BE2C (cell line): Measurements from ENCODE around the gene FRG1.
"Not testable (repeated sequence)": the region's sequence is repeated elsewhere in the genome, so short reads cannot be mapped to it uniquely, and the experiment has no call there.

ENCODE experiments used
- DNase-seq: peaks from one replicate; pipeline ENCODE4 v3.0.0-alpha.2; 2020
- H3K27me3 ChIP-seq: fragments of 250-450 bp; sonication (Bioruptor Pico); 2 replicates; pipeline ENCODE4 v1.5.1; 2020; ENCODE audit warnings: mild to moderate bottlenecking
- H3K36me3 ChIP-seq: fragments of 250-450 bp; sonication (Bioruptor Pico); 2 replicates; pipeline ENCODE4 v1.5.1; 2020; ENCODE audit warnings: mild to moderate bottlenecking
- H3K4me1 ChIP-seq: fragments of 250-450 bp; sonication (Bioruptor Pico); 2 replicates; pipeline ENCODE4 v1.5.1; 2020
- H3K4me3 ChIP-seq: 2 replicates; pipeline ENCODE4 v1.5.1; 2011; ENCODE audit warnings: low read depth, low read length
- H3K9me3 ChIP-seq: fragments of 250-450 bp; sonication (Bioruptor Pico); 2 replicates; pipeline ENCODE4 v1.5.1; 2020
- CTCF ChIP-seq: IDR thresholded peaks from 2 replicates; pipeline ENCODE4 v1.5.1; 2012; ENCODE audit warnings: mild to moderate bottlenecking, low read depth, low read length

Gene FRG1

GRCh38 chr4:189979196-189980047 lies 38.8 kb downstream of the FRG1 start:
- no peak for DNase-seq
- Histone ChIP-seq H3K36me3 (no peaks in the 10 kb centered on the region), H3K4me3 (no peak overlapping the region), H3K4me1 (no peaks in the 10 kb centered on the region), H3K9me3 (no peaks in the 10 kb centered on the region), H3K27me3 (no peaks in the 10 kb centered on the region)
- no peak for TF ChIP-seq CTCF

GRCh38 chr4:189980292-189980691 lies 39.6 kb downstream of the FRG1 start:
- not testable (repeated sequence) for DNase-seq, H3K4me1 ChIP-seq, H3K4me3 ChIP-seq, H3K27me3 ChIP-seq, H3K9me3 ChIP-seq, H3K36me3 ChIP-seq
- peak; percentile 10; the same call in 1 of the 2 replicates for TF ChIP-seq CTCF

- Histone ChIP-seq H3K4me1 (no peaks in the 10 kb centered on the region), H3K4me3 (no peak overlapping the region), H3K27me3 (no peaks in the 10 kb centered on the region), H3K36me3 (no peaks in the 10 kb centered on the region), H3K9me3 (no peaks in the 10 kb centered on the region)
- TF ChIP-seq CTCF, result no peak
- no peak for DNase-seq
Observed at GRCh38 chr4:189981970-189982369, 41.3 kb downstream of the FRG1 start.

GRCh38 chr4:189983916-189984526 lies 43.3 kb downstream of the FRG1 start:
- H3K4me1 ChIP-seq, H3K9me3 ChIP-seq, H3K36me3 ChIP-seq, H3K27me3 ChIP-seq, H3K4me3 ChIP-seq, DNase-seq: not testable (repeated sequence)

- not testable (repeated sequence) for H3K4me1 ChIP-seq, H3K9me3 ChIP-seq, H3K36me3 ChIP-seq, H3K4me3 ChIP-seq, H3K27me3 ChIP-seq, DNase-seq
Observed at GRCh38 chr4:189984661-189985060, 44.0 kb downstream of the FRG1 start.

- H3K27me3 ChIP-seq, H3K36me3 ChIP-seq, DNase-seq, H3K9me3 ChIP-seq, H3K4me1 ChIP-seq, H3K4me3 ChIP-seq: not testable (repeated sequence)
Observed at GRCh38 chr4:189985651-189986243, 45.1 kb downstream of the FRG1 start.

- no peaks in the 10 kb centered on the region for H3K27me3 ChIP-seq
- H3K4me3 ChIP-seq, result no peak overlapping the region
- H3K9me3 ChIP-seq, result no peaks in the 10 kb centered on the region
- no peak for TF ChIP-seq CTCF
- H3K36me3 ChIP-seq, result no peaks in the 10 kb centered on the region
- H3K4me1 ChIP-seq, result no peaks in the 10 kb centered on the region
- no peak for DNase-seq
Observed at GRCh38 chr4:189988877-189989431, 48.3 kb downstream of the FRG1 start.

GRCh38 chr4:189989941-189990340 lies 49.3 kb downstream of the FRG1 start:
- H3K4me3 ChIP-seq, H3K36me3 ChIP-seq, H3K4me1 ChIP-seq, H3K9me3 ChIP-seq, DNase-seq, H3K27me3 ChIP-seq: not testable (repeated sequence)
